CD14-positive monocyte (primary cell): ENCODE data around the gene ARHGAP9. TPM values are rescaled to one million over a fixed set of nuclear protein-coding genes. Genes with fewer than 3 reads are reported as not detected.

Source experiments
- DNase-seq, 3 donors: peaks; one replicate each; pipeline ENCODE4 v3.0.0-alpha.2; 2011 to 2022
- H2AFZ ChIP-seq: 2 replicates; pipeline ENCODE4 v1.6.0; 2012; ENCODE audit warnings: mild to moderate bottlenecking, low read depth, low read length, inconsistent platforms; ENCODE audit not compliant: insufficient read depth, poor library complexity, severe bottlenecking
- H3K27ac ChIP-seq, 2 donors: 1 replicate in 1 of 2; 2 replicates in 1 of 2; pipeline ENCODE4 v1.5.1; 2012 to 2013; ENCODE audit warnings: low read length in 2 of 2, control low read depth in 1 of 2, inconsistent platforms in 1 of 2, low read depth in 1 of 2, mild to moderate bottlenecking in 1 of 2
- H3K27me3 ChIP-seq, 2 donors: one replicate each; pipeline versions ENCODE4 v1.6.0 to v1.6.1; 2011 to 2013; ENCODE audit warnings: low read length in 2 of 2; ENCODE audit not compliant: control insufficient read depth in 2 of 2, insufficient read depth in 2 of 2
- H3K36me3 ChIP-seq, 2 donors: replicated peaks in 1 of 2; 1 replicate in 1 of 2; 2 replicates in 1 of 2; pipeline versions ENCODE4 v1.5.1 to v1.6.1; 2012 to 2013; ENCODE audit warnings: low read length in 2 of 2, control low read depth in 1 of 2, inconsistent platforms in 1 of 2, mild to moderate bottlenecking in 1 of 2; ENCODE audit not compliant: insufficient read depth in 2 of 2, control insufficient read depth in 1 of 2
- H3K4me1 ChIP-seq, 2 donors: 1 replicate in 1 of 2; 2 replicates in 1 of 2; pipeline versions ENCODE4 v1.5.1 to v1.6.1; 2012 to 2013; ENCODE audit warnings: low read length in 2 of 2, control low read depth in 1 of 2, inconsistent platforms in 1 of 2, mild to moderate bottlenecking in 1 of 2, moderate library complexity in 1 of 2; ENCODE audit not compliant: insufficient read depth in 2 of 2, control insufficient read depth in 1 of 2
- H3K4me2 ChIP-seq: replicated peaks from 2 replicates; pipeline ENCODE3; 2012; ENCODE audit warnings: low read length, moderate library complexity, mild to moderate bottlenecking; ENCODE audit not compliant: poor library complexity, severe bottlenecking; ENCODE audit errors: extremely low read depth
- H3K4me3 ChIP-seq, 3 experiments: fragments of 200-600 bp in 1 of 3; sonication (generic) in 1 of 3; replicated peaks in 1 of 3; 1 replicate in 2 of 3; 2 replicates in 1 of 3; pipeline ENCODE4 v1.5.1; 2011 to 2013; ENCODE audit warnings: low read length in 3 of 3, mild to moderate bottlenecking in 3 of 3, control low read depth in 2 of 3, low read depth in 2 of 3, inconsistent platforms in 1 of 3, moderate library complexity in 1 of 3
- H3K79me2 ChIP-seq: 2 replicates; pipeline ENCODE4 v1.6.0; 2012; ENCODE audit warnings: mild to moderate bottlenecking, control low read depth, inconsistent platforms, low read length, moderate library complexity; ENCODE audit not compliant: insufficient read depth
- H3K9ac ChIP-seq: 2 replicates; pipeline ENCODE4 v1.6.0; 2017; ENCODE audit warnings: low read length, mild to moderate bottlenecking; ENCODE audit not compliant: insufficient read depth, poor library complexity, severe bottlenecking
- H3K9me3 ChIP-seq, 2 donors: replicated peaks in 1 of 2; 1 replicate in 1 of 2; 2 replicates in 1 of 2; pipeline versions ENCODE4 v1.5.1 to v1.6.1; 2012 to 2013; ENCODE audit warnings: low read length in 2 of 2, control low read depth in 1 of 2; ENCODE audit not compliant: control insufficient read depth in 1 of 2, insufficient read depth in 1 of 2
- H4K20me1 ChIP-seq: 2 replicates; pipeline ENCODE4 v1.6.0; 2012; ENCODE audit warnings: mild to moderate bottlenecking, low read length, control low read depth, moderate library complexity; ENCODE audit not compliant: insufficient read depth
- H3K27ac Mint-ChIP-seq, 7 donors: one replicate each; pipeline ENCODE4 v1.8.0; 2020; ENCODE audit warnings: mild to moderate bottlenecking in 7 of 7, mixed read lengths in 7 of 7, moderate library complexity in 6 of 7, inconsistent platforms in 2 of 7
- H3K27me3 Mint-ChIP-seq, 3 donors: one replicate each; pipeline ENCODE4 v1.8.0; 2021 to 2022; ENCODE audit warnings: low read depth in 3 of 3, mild to moderate bottlenecking in 3 of 3, mixed read lengths in 3 of 3, moderate library complexity in 3 of 3, inconsistent platforms in 1 of 3
- H3K36me3 Mint-ChIP-seq, 2 donors: one replicate each; pipeline ENCODE4 v1.8.0; 2020; ENCODE audit warnings: mixed read lengths in 2 of 2, inconsistent platforms in 1 of 2, mild to moderate bottlenecking in 1 of 2
- H3K4me1 Mint-ChIP-seq: one replicate; pipeline ENCODE4 v1.8.0; 2020; ENCODE audit warnings: mild to moderate bottlenecking, mixed read lengths
- H3K4me3 Mint-ChIP-seq, 2 donors: one replicate each; pipeline ENCODE4 v1.8.0; 2020; ENCODE audit warnings: mild to moderate bottlenecking in 2 of 2, mixed read lengths in 2 of 2, moderate library complexity in 1 of 2
- H3K9me3 Mint-ChIP-seq, 7 donors: one replicate each; pipeline ENCODE4 v1.8.0; 2020 to 2022; ENCODE audit warnings: mixed read lengths in 7 of 7, mild to moderate bottlenecking in 6 of 7, moderate library complexity in 6 of 7, inconsistent platforms in 2 of 7
- WGBS: methylation state at CpG from one replicate; pipeline ENCODE4 v1.1.5; 2013; ENCODE audit warnings: missing lambda C conversion rate; ENCODE audit not compliant: insufficient coverage; 5-methylcytosine and 5-hydroxymethylcytosine counted together
- intact Hi-C, 2 donors: fragments of 100-400 bp; cut with micrococcal nuclease; formaldehyde crosslinking; loops; one replicate each; pipeline versions ENCODE4 v1.15.0 to v1.15.1; 2023
- polyA plus RNA-seq, 3 donors: library from polyadenylated mRNA; depleted of rRNA in 1 of 3; unstranded in 2 of 3; stranded (reverse) in 1 of 3; fragments of 300-500 nt in 2 of 3; fragments of >200 nt in 1 of 3; fragmentation: Illumina TruSeq in 2 of 3; gene quantifications; 1 replicate in 2 of 3; 2 replicates in 1 of 3; pipeline ENCODE4 v1.2.3, GENCODE V29; 2012 to 2021
- TF ChIP-seq, protein P1 (sequence below): fragments of 200-600 bp; IDR thresholded peaks from one replicate; pipeline ENCODE4 v1.8.0; 2022; ENCODE audit warnings: antibody characterized with exemption, mild to moderate bottlenecking

Gene ARHGAP9
- polyA plus RNA-seq, 3 donors = 211 to 581 (median 213) TPM

DNA sequence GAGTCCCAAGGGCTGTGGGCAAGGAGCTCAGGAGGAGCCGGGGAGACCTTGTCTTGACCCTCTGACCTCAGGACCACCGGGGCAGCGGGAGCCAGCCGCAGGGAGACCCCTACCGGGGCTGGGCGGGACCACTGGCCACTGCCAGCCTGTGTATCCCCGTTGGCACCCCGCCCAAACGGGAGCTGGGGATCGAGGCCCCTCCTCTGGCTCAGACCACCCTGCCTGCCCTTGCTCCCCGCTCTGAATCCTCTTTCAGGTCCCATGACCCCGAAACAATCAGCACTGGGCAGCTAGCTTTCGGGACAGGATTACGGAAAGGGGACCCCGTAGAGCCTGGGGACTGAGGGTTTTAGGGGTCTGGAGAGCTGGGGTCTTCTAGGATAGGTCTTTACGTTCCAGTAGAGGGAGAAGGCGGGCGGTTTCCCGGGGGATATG lies 18.8 kb downstream of the ARHGAP9 start:
- Histone ChIP-seq H3K9ac (no peak overlapping the region), H3K36me3 (no peaks in the 10 kb centered on the region), H3K79me2 (no peaks in the 10 kb centered on the region), H3K27me3 (peaks cover 15 to 26% of the 10 kb centered on the region in 2 donors), H3K4me2 (peak overlapping the region; percentile 89), H3K4me3 (peak overlapping the region in 1 of 3 experiments; percentile 75), H3K4me1 (peaks cover 42 to 56% of the 10 kb centered on the region in 2 donors), H3K9me3 (peaks cover 0 to 4% of the 10 kb centered on the region in 2 donors), H2AFZ (no peak overlapping the region), H4K20me1 (peaks cover 8% of the 10 kb centered on the region), H3K27ac (no peak overlapping the region)
- H3K4me1 Mint-ChIP-seq = peaks cover 61% of the 10 kb centered on the region
- intact Hi-C loops = loop anchor here in 1 of 2 donors (5.0 kb wide), 1 partner anchor 529 kb away; the partner anchor contains the start of gene SDR9C7
- H3K27me3 Mint-ChIP-seq = peaks cover 47 to 57% (median 50%) of the 10 kb centered on the region in 3 donors
- TF ChIP-seq, protein P1, sequence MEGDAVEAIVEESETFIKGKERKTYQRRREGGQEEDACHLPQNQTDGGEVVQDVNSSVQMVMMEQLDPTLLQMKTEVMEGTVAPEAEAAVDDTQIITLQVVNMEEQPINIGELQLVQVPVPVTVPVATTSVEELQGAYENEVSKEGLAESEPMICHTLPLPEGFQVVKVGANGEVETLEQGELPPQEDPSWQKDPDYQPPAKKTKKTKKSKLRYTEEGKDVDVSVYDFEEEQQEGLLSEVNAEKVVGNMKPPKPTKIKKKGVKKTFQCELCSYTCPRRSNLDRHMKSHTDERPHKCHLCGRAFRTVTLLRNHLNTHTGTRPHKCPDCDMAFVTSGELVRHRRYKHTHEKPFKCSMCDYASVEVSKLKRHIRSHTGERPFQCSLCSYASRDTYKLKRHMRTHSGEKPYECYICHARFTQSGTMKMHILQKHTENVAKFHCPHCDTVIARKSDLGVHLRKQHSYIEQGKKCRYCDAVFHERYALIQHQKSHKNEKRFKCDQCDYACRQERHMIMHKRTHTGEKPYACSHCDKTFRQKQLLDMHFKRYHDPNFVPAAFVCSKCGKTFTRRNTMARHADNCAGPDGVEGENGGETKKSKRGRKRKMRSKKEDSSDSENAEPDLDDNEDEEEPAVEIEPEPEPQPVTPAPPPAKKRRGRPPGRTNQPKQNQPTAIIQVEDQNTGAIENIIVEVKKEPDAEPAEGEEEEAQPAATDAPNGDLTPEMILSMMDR = no peak
- H3K27ac Mint-ChIP-seq = no peak overlapping the region
- H3K4me3 Mint-ChIP-seq = peak overlapping the region; percentile 76 to 97
- 2% methylated on average over 15 of the region's 19 CpGs for WGBS
- peaks cover 2 to 3% of the 10 kb centered on the region in 2 donors for H3K36me3 Mint-ChIP-seq
- H3K9me3 Mint-ChIP-seq = peaks cover 0 to 6% (median 1%) of the 10 kb centered on the region in 7 donors
- no peak for DNase-seq

DNA sequence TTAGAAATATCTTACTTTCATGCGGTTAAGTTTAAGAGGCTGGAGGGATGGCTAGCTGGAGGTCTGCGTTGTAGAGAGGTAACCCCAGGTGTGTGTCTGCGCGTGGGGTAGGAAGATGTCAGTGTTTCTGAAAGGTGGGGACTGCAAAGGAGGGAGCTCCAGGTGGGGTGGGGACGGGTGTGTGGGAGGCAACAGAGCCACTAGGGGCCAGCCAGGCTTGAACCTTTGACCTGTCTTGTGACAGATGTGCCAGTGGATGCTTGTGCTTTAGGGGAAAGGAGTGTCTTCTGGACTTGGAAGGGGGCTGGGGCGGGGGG lies 19.2 kb downstream of the ARHGAP9 start:
- Histone ChIP-seq H3K36me3 (no peaks in the 10 kb centered on the region), H3K4me1 (peaks cover 39 to 51% of the 10 kb centered on the region in 2 donors), H4K20me1 (peaks cover 3% of the 10 kb centered on the region), H3K9ac (no peak overlapping the region), H3K4me2 (peak overlapping the region; percentile 89), H3K4me3 (peak overlapping the region in 1 of 3 experiments; percentile 94), H3K9me3 (peaks cover 0 to 4% of the 10 kb centered on the region in 2 donors), H3K79me2 (no peaks in the 10 kb centered on the region), H2AFZ (no peak overlapping the region), H3K27me3 (peaks cover 15 to 26% of the 10 kb centered on the region in 2 donors), H3K27ac (no peak overlapping the region)
- Mint-ChIP-seq H3K27me3 (peaks cover 47 to 57% (median 51%) of the 10 kb centered on the region in 3 donors), H3K27ac (no peak overlapping the region), H3K36me3 (peaks cover 2 to 3% of the 10 kb centered on the region in 2 donors), H3K9me3 (peaks cover 0 to 6% (median 1%) of the 10 kb centered on the region in 7 donors), H3K4me3 (peak overlapping the region; percentile 76 to 97), H3K4me1 (peaks cover 60% of the 10 kb centered on the region)
- DNase-seq = no peak
- intact Hi-C loops = loop anchor here in 1 of 2 donors (5.0 kb wide), 1 partner anchor 528 kb away; the partner anchor contains the start of gene SDR9C7
- 3% methylated on average over 5 of the region's 6 CpGs for WGBS
- TF ChIP-seq, protein P1 = no peak
